HL-60/S4 (cell line): ENCODE measurements around the gene MAP1B.

Experiments used
- in situ Hi-C: fragments of 300-500 bp; cut with MboI; formaldehyde crosslinking; loops from 2 replicates; pipeline ENCODE4 v1.14.3; 2022; ENCODE audit warnings: low sequenced_read_pairs

MAP1B gene

DNA sequence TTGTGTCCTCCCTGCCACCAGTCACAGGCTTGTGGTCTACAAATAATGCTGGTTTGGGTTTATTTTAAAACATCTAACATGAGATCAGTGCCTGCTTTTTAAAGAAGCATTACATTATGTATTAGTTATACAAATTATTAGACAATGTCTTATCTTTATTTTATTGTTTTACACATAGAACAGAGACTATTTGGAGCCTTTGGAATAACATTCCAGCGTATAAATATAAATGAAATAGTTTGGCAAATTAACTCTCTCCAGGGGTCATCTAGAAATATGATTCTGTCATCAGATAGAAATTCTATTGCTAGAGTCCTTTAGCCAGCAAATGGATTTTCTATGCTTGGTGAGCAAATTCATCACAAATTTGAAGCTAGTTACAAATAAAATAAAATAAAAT, 22.4 kb downstream of the MAP1B start:
- in situ Hi-C loops, result no loop called here

DNA sequence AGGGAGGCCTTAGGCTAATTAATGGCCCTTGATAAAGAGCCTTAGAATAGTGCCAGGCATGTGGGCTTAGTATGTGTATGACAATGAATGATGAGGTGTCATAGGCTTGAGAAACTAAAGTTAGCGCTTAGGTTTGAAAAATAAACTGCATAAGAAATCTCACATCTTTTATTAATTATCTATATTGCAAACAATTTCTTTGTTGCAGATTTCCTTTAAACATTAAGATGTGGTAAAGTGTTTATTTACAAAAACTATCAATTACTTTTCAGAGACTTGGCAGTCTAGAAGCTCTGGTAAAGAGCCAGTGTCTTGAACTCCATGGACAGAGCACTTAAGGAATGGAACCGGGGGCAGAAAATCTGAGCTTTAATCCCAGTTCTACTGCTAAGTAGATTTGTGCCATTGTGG, 23.1 kb downstream of the MAP1B start:
- in situ Hi-C loops, result no loop called here

GRCh38 chr5:72133212-72133990, 26.1 kb downstream of the MAP1B start:
- in situ Hi-C loops, result no loop called here

DNA sequence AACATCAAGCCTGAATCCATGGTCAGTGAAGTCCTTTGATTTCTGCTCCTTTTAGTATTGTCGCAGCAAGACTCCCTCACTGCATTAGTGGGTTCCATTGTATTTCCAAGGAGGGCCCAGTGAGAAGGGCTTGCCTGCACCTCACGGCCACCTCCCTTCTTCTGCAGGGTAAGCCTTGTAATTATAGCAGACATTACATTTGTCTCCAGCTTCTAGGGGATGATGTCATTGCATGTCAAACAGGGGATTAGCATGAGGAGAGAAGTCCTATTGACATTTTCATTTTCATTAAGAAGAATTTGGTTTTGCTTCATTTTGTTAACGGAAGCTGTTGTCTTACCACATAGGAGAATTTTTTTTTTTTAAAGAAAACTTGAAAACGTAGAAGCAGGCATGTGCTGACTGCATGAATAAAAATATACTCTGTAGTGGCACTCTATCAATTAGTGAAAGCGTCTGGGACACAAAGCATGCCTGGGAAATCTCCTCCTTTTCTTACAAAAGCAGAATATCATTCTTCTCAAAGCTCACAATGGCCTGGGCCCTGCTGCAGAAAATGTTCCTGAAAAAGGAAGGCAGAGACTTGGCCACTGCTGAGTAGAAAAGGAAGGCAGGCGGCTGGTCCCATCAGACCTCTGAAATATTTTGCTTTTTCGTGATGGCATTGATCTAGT, 27.1 kb downstream of the MAP1B start:
- in situ Hi-C loops, result no loop called here

DNA sequence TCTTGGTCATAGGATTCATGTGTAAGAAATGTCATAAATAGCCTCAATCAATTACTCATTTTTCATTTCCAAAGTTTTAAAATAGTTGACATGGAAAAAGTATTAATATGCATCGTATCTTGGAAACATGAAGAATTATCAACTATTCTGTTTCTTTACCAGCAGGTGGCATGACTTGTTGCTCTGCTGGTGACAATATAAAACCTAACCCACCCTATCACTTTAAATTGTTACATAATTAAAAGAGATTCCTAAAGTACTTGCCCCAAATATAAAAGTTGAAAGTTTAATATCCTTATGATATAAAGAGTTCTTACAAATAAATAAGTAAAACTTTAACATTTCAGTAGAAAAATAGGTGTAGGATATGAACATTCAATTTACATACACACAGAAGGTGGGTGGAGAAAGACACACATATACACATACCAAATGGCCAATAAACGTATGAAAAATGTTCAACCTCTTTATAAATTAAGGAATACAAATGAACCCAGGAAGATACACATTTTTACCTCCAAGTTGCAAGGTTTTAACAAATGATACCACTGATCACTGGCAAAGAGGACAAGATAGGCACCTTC, 30.6 kb downstream of the MAP1B start:
- in situ Hi-C loops, result no loop called here

DNA sequence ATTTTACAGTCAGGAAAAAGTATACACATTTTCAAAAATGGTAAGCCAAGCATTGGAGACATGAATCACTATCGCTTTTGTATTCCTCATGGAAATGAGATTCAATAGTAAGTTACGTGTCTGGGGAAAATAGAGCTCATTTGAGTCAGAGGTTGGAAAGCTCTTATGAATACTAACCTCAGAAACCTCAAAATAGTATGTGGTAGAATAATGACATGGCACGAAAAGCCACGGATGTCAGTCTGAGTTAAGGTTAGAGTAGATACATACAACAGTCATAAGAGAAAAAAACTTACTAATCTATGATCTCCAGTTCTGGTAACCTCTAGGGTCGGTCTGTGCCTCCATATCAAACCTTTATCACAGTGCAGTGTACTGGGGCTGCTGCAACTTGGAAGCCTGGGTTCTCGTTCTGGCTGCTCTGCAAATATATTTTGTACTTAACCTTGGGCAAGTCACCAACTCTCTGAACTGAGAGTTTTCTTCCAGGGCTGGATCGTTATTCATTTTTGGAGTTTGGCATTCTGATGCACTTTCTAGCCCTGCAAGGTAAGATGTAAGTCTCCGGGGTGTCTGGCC, 31.8 kb downstream of the MAP1B start:
- in situ Hi-C loops, result no loop called here

GRCh38 chr5:72140711-72141110, 33.4 kb downstream of the MAP1B start:
- in situ Hi-C loops, result no loop called here

DNA sequence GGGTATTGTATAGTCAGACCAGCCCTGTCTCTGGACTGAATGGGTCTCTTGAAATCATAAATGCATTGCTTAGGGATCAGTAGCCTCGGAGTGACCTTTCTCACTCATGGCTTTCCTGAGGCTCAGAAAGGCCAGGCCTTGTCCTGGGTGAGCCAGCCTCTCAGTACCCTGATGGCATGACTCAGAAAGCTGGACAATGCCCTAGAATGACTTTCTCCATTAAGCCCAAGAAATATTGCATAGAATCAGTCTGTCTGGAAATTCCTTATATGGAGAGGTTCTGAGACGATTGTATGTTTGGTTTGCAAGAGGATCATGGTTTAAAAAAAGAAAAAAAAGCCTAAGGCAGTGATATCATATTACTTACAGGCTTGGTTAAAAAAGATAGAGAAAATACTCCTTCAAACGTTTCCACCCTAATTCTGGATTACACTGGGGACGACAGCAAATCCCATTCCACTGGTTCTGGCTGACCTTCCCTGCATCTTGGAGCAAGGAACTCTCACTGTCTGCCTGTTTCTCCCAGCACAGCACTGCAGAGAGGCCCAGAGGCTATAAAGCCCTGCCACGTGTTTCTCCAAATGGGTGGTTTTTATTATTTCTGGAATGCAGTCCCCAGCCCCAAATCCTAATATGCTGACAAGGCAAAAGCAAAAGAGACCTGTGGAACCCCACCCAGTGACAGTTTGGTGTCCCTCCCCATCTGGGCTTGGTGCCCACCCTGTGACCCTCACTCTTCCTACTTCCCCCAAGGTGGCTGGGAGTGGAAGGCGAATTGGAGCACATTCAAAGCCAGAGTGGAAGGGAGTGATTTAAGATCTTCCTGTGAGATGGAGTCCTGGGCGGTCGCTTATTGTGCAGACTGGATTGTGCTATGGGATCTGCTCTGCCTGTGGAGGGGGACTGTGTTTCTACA, 34.4 kb downstream of the MAP1B start:
- in situ Hi-C loops, result no loop called here

- in situ Hi-C loops, result no loop called here
Observed at GRCh38 chr5:72144762-72145161, 37.5 kb downstream of the MAP1B start.

DNA sequence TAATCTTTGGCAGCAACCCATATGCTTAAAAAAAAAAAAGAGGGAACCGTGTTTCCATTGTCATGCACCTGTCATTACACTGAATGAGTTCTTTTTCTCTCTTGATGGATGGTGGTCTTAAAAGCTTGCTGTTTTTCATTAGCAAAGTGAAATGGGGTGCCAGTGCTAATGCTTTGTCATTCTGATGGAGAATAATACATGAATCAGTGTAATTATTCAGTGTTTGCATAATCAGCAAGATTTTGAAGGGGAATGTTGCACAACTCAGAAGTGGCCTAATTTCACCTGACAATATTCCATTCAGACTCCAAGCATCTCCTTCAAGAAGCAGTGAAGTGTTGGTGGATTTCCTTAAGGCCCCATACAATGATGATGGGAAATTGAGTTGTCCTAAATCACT, 38.1 kb downstream of the MAP1B start:
- in situ Hi-C loops, result no loop called here

- in situ Hi-C loops, result no loop called here
Observed at GRCh38 chr5:72146056-72146455, 38.8 kb downstream of the MAP1B start.

DNA sequence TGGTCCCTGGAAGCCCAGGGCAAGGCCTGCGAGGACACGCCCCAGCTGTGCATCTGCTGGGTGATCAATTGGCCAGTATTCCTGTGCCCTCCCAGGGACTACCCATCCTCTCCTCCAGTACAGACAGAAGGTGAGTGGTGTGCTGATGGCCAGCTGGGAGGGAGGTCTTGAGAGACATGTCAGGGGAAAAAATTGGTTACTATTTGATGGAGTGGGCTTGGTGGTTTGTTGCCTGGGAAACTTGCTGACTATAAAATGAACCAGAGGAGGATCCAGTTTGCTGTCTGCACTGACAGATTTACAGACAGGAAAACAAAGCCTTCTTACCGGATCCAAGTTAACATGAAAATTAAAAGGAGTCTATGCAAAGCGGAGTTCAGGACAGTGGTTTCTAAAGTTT, 40.3 kb downstream of the MAP1B start:
- in situ Hi-C loops, result no loop called here

DNA sequence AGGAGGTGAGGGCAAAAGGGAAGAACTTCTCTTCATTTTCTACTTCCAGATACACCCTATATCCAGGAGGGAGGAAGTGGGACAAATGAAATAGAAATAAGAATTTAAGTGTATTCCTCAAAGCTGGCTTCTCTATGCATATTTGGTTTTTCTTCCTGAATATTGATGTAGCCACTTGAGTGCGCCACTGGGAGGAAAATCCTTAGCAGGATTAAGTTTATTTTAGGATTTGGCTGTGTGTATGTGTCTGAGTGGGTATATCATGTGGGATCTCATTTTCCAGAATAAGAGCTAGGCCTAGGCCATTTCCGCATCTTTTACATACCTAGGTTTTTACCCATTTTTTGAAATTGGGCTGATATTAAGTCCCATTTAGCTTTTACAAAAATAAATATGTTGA, 42.5 kb downstream of the MAP1B start:
- in situ Hi-C loops, result no loop called here

GRCh38 chr5:72151169-72151568, 43.9 kb downstream of the MAP1B start:
- in situ Hi-C loops, result no loop called here

DNA sequence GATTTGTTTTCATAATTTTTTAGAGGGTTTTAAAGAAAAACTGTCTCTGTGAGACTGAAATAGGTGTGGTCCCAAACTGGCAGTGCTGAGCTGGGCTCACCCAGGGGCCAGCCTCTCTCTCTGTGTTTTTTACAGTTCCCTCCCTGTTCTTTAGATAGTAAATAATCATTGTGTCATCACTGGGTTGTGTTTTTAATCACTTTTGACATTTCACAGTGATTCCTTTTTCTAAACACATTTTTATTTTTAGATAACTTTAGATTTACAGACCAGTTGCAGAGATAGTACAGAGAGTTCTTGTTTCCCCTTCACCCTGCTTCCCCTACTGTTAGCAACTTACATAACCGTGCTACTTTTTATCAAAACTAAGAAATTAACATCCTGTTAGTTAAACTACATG, 44.4 kb downstream of the MAP1B start:
- in situ Hi-C loops, result no loop called here

DNA sequence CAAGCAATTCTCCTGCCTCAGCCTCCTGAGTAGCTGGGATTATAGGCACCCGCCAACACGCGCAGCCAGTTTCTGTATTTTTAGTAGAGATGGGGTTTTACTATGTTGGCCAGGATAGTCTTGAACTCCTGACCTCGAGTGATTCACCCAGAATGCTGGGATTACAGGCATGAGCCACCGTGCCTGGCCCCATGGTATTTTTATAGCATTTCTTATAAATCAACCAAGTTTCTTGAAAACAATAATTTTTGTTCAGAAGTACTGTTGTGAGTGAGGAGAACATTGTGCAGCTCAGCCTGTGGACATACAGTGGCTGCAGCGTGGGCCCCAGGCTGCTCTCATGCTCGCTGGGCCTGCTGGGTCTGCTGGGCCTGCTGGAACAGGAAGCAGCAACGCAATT, 45.3 kb downstream of the MAP1B start:
- in situ Hi-C loops, result no loop called here

- in situ Hi-C loops, result no loop called here
Observed at GRCh38 chr5:72153551-72153950, 46.3 kb downstream of the MAP1B start.

DNA sequence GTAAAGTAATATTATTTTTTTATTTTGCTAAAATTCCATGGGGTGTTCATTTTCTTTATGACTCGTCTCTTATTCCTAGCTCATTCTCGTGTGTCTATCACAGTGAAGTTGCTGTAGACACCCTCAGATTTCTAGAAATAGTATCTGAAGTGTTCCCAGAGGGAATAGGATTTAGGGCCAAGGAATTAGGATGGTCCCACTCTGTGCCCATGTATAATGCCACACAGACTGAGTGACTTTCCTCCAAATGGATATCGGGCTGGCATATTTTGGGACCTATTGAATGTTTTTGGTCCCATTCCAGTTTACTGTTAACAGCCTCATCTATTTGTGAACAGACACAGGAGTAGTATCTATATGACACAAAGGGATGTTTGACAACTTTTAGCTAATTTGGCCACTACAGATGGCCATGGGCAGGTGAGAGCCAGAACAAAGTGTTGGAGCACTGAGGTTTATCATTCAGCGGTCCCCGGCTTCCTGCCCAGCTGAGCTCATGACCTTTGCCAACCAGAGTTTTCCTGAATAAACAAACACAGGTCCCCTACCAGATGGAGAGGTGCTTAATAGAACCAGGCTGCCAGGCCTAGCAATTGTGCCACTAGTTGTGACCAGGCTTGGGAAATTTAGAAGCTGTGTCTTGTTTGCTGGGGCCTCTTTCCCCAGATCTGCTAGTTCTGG, 46.9 kb downstream of the MAP1B start:
- in situ Hi-C loops, result no loop called here

DNA sequence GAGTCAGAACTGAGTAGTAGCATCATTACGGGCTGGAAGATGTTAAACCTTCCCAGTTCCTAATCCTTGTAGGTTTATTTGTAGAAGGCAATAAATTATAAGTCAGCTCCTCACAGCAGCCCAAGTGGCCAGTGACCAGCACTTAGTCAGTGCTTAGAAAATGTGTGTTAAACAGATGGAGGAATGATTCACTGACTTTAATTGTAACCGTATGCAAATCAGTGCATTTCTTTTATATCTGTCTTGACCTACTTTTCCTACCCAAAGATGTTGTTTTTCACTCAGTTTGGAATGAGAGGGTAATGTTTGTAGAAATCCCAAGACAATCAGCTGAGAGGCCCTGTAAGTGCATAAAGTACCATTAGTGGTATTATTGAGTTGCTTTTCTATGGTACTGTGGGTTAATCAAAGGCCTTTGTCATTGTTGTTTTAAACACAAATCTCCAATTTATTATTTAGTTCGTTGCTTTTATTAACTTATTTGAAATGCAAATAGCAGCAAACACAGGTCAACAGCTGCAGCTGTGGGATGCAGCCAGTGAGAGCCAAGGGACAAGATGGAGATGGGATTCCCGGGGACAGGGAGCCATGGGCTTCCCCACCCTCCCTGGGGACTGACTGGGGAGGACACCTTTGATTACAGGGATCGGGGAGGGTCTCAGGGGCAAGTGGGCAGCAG, 49.8 kb downstream of the MAP1B start:
- in situ Hi-C loops, result no loop called here

GRCh38 chr5:72157625-72157962, 50.3 kb downstream of the MAP1B start:
- in situ Hi-C loops, result no loop called here
